Karpas-422 (cell line): ENCODE data around the gene DONSON. TPM values are rescaled to one million over a fixed set of nuclear protein-coding genes. Genes with fewer than 3 reads are reported as not detected.
A peak's percentile ranks its signal among the peaks of the same experiment; 100 is the strongest.

Source experiments
- DNase-seq: peaks from one replicate; pipeline ENCODE4 v3.0.0-alpha.2; 2015
- H2AFZ ChIP-seq: fragments of 200-600 bp; sonication (generic); 2 replicates; pipeline ENCODE4 v1.6.1; 2014; ENCODE audit warnings: antibody characterized with exemption, low read length, mixed read lengths
- H3K27ac ChIP-seq: fragments of 200-600 bp; sonication (generic); 2 replicates; pipeline ENCODE4 v1.5.1; 2014; ENCODE audit warnings: mild to moderate bottlenecking, low read length, moderate library complexity
- H3K27me3 ChIP-seq: fragments of 200-600 bp; sonication (generic); 2 replicates; pipeline ENCODE4 v1.6.1; 2014; ENCODE audit warnings: low read length, mixed read lengths
- H3K36me3 ChIP-seq: fragments of 200-600 bp; sonication (generic); 2 replicates; pipeline ENCODE4 v1.6.1; 2014; ENCODE audit warnings: low read length, mixed read lengths; ENCODE audit not compliant: insufficient read depth
- H3K4me1 ChIP-seq: fragments of 200-600 bp; sonication (generic); 2 replicates; pipeline ENCODE4 v1.6.1; 2014; ENCODE audit warnings: mild to moderate bottlenecking, low read length, mixed read lengths
- H3K4me2 ChIP-seq: fragments of 200-600 bp; sonication (generic); 2 replicates; pipeline ENCODE4 v1.6.1; 2014; ENCODE audit warnings: low read length, low read depth, mild to moderate bottlenecking; ENCODE audit not compliant: poor library complexity, severe bottlenecking
- H3K4me3 ChIP-seq: fragments of 200-600 bp; sonication (generic); 2 replicates; pipeline ENCODE4 v1.5.1; 2014; ENCODE audit warnings: mild to moderate bottlenecking, antibody characterized with exemption, low read length, mixed read lengths
- H3K79me2 ChIP-seq: fragments of 200-600 bp; sonication (generic); 2 replicates; pipeline ENCODE4 v1.6.1; 2014; ENCODE audit warnings: mild to moderate bottlenecking, low read length, mixed read lengths
- H3K9ac ChIP-seq: fragments of 200-600 bp; sonication (generic); 2 replicates; pipeline ENCODE4 v1.6.0; 2014; ENCODE audit warnings: low read length
- H3K9me2 ChIP-seq: fragments of 200-600 bp; sonication (generic), shearing (Covaris generic); replicated peaks from 2 replicates; pipeline ENCODE4 v1.6.0; 2014; ENCODE audit warnings: mild to moderate bottlenecking, low read length, moderate library complexity; ENCODE audit not compliant: insufficient read depth
- H3K9me3 ChIP-seq: fragments of 300-700, 200-600 bp; sonication (generic); 2 replicates; pipeline ENCODE4 v1.6.1; 2014; ENCODE audit warnings: low read length, mixed read lengths
- H4K20me1 ChIP-seq: fragments of 200-600 bp; sonication (generic); 2 replicates; pipeline ENCODE4 v1.6.1; 2014; ENCODE audit warnings: mild to moderate bottlenecking, antibody characterized with exemption, low read length, low read depth; ENCODE audit not compliant: insufficient read depth
- total RNA-seq: library from RNA; depleted of rRNA; stranded (reverse); fragments of >200 nt; shearing (Covaris generic); gene quantifications from 2 replicates; pipeline ENCODE4 v1.2.3, GENCODE V29; 2014; ENCODE audit warnings: low replicate concordance

Gene DONSON
- total RNA-seq, 1 experiment from 2014 or later = 16.1 TPM

DNA sequence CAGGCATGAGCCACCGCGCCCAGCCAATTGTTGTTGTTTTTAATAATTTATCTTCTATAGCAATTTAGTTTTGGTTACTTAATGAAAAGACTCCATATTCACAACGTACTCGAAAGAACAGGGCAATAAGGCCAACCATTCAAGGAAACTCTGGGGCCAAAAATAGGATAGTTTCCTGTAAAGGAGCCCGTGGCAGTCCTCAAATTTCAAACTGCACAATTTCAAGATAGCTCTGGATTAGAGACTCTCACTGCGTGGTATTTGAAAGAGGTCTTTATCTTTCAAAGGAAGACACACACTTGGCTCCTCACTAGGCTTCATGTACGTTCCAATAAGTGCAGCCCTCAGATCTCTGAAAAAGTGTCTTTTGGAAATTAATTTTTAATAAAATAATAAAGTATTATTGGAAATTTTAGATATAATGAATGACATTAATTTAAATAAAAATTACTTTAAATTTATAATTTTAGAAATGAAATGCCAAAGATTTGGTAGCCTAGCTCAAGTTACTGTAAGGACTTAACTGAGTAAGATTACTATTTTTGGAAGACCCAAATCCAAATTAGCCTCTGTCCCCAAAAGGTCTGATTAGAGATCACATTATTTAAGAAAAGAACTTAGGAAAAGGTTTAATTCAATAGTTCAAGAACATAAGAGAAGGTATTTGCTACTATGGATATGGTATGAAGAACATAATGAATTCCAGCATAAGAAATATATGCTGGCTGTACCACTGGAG is 22.7 kb upstream of the DONSON start:
- no peak overlapping the region for H3K4me3 ChIP-seq
- no peak overlapping the region for H2AFZ ChIP-seq
- H3K36me3 ChIP-seq = no peaks in the 10 kb centered on the region
- H3K9me3 ChIP-seq = no peaks in the 10 kb centered on the region
- H3K4me1 ChIP-seq = peaks cover 9% of the 10 kb centered on the region
- no peak overlapping the region for H3K9ac ChIP-seq
- no peak overlapping the region for H3K4me2 ChIP-seq
- no peaks in the 10 kb centered on the region for H3K9me2 ChIP-seq
- no peaks in the 10 kb centered on the region for H3K27me3 ChIP-seq
- no peak overlapping the region for H3K27ac ChIP-seq
- no peak for DNase-seq
- no peaks in the 10 kb centered on the region for H4K20me1 ChIP-seq
- no peaks in the 10 kb centered on the region for H3K79me2 ChIP-seq

DNA sequence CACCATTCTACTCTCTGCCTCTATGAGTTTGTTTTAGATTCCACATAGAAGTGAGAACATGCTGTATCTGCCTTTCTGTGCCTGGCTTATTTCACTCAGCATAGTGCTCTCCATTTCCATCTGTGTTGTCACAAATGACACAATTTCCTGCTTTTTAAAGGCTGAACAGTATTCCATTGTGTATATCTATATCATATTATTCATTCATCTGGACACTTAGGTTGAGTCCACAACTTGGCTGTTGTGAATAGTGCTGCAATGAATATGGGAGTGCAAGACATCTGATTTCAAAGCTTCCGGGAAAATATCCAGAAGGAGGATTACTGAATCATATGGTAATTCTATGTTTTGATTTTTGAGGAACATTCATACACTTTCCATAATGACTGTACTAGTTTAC is 20.1 kb upstream of the DONSON start:
- Histone ChIP-seq H3K4me2 (no peak overlapping the region), H3K4me3 (no peak overlapping the region), H3K27ac (no peak overlapping the region), H3K9ac (no peak overlapping the region), H3K9me2 (no peaks in the 10 kb centered on the region), H3K27me3 (no peaks in the 10 kb centered on the region), H3K4me1 (peaks cover 9% of the 10 kb centered on the region), H4K20me1 (no peaks in the 10 kb centered on the region), H2AFZ (no peak overlapping the region), H3K36me3 (no peaks in the 10 kb centered on the region), H3K9me3 (no peaks in the 10 kb centered on the region), H3K79me2 (no peaks in the 10 kb centered on the region)
- DNase-seq = no peak

DNA sequence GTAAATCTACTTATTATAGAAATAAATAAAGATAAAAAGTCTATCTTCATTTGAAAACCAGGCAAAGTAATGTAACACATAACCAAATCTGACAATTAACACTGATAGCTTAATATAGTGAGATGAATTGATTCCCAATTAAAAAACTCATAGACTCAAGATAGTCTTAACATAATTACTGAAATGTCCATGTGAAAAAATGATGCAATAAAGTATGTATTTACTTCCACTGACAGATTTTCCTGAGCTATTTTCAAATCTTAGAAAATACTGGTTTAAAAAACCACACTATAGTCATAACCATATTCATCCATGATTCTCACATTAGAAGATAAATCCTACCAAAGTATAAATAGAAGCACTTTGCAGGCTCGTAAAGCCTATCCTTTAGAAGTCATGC is 9.6 kb upstream of the DONSON start:
- H3K4me2 ChIP-seq = no peak overlapping the region
- H4K20me1 ChIP-seq = no peaks in the 10 kb centered on the region
- peaks cover 26% of the 10 kb centered on the region for H3K36me3 ChIP-seq

DNA sequence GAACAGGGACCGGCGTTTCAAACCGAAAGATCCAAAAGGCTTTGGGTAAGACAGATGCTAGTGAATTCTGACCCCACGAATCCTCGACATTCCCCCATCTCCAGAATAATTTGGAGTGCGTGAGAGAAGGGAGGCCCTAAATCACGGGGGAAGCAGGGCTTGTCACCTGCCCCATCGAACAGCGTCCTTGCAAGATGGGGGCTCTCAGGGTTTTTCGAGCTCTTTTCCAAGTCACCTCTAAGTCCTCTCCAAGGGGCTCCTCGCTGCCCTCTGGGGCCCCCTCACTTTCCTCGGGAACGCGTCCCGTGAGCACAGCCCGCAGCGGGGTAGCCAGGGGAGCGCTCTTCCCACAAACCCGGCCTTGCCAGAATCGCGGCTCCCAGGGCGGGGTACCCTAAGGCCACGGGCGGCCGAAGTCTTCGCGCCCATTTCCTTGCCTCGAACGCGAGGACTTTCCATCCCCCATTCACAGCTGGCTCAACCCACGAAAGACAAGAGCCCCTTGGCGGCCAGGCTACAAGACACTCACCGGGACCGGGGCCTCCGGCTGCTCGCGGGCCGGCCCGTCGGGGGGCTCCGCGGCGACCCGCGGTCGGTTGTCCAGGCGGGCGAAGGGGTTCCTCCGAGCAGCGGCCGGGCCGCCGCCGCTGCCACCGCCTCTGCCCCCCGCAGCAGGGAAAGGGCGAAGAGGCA is 546 bp downstream of the DONSON start:
- Histone ChIP-seq H3K79me2 (peaks cover 33% of the 10 kb centered on the region), H4K20me1 (no peaks in the 10 kb centered on the region), H3K9ac (peak overlapping the region; percentile 95), H3K27ac (peak overlapping the region; percentile 45; the same call in 1 of the 2 replicates), H3K4me2 (peak overlapping the region; percentile 90), H3K4me3 (peak overlapping the region; percentile 96), H3K9me2 (no peaks in the 10 kb centered on the region), H3K9me3 (no peaks in the 10 kb centered on the region), H3K4me1 (peaks cover 19% of the 10 kb centered on the region), H3K36me3 (peaks cover 10% of the 10 kb centered on the region; the same call in 1 of the 2 replicates), H2AFZ (peak overlapping the region; percentile 9; the same call in 1 of the 2 replicates), H3K27me3 (no peaks in the 10 kb centered on the region)
- peak; percentile 73 for DNase-seq

More for the DNA sequence above, 9.6 kb upstream of the DONSON start:
- Histone ChIP-seq H3K9me2 (no peaks in the 10 kb centered on the region), H3K79me2 (no peaks in the 10 kb centered on the region), H3K4me3 (no peak overlapping the region), H3K9me3 (no peaks in the 10 kb centered on the region), H2AFZ (no peak overlapping the region), H3K9ac (no peak overlapping the region), H3K4me1 (no peaks in the 10 kb centered on the region), H3K27me3 (no peaks in the 10 kb centered on the region), H3K27ac (no peak overlapping the region)
- DNase-seq = no peak

DNA sequence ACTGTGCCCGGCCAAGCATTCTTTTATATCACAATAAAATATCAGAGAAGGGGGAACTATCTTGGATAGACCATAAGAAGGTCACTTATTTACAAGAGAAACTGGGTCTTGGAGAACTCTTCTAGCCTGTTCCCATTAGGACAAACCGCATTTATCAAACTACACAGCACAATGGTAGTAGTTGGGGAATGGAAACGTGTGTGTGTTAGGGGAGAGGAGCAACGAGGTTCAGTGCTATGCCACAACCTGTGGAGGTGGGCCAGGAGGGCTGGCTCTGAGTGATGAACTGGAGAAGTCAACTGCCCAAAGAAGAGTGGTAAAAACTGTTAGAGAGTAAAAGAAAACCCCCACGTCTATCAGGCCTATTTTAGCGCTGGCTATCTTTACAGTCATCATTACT is 1.6 kb downstream of the DONSON start:
- Histone ChIP-seq H3K36me3 (peaks cover 17% of the 10 kb centered on the region; the same call in 1 of the 2 replicates), H3K4me1 (peaks cover 19% of the 10 kb centered on the region), H3K9me3 (no peaks in the 10 kb centered on the region), H3K27ac (no peak overlapping the region), H3K4me3 (peak overlapping the region; percentile 96), H3K79me2 (peaks cover 33% of the 10 kb centered on the region), H3K27me3 (no peaks in the 10 kb centered on the region), H2AFZ (no peak overlapping the region), H4K20me1 (no peaks in the 10 kb centered on the region), H3K4me2 (peak overlapping the region; percentile 90), H3K9ac (peak overlapping the region; percentile 95), H3K9me2 (no peaks in the 10 kb centered on the region)
- no peak for DNase-seq

DNA sequence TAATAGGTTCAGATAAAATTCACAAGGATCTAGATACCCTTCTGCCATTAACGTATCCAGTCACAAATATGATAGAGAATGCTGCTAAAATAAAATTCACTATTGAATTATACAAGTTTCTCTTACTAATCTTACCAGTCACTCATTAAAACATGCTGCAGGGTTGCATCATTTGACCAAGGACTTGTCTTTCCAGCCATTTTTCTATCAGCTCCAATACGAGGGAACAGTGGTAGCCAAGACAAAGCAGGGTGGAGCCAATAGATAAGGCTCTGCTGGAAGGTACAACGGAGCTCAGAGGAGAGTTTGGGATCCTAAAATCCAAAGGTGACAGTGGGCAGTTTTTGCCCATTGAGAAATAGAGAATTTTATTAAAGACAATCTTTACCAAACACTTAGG is 4.0 kb downstream of the DONSON start:
- Histone ChIP-seq H2AFZ (no peak overlapping the region), H3K9me2 (no peaks in the 10 kb centered on the region), H3K4me2 (no peak overlapping the region), H3K4me3 (no peak overlapping the region), H3K79me2 (peaks cover 33% of the 10 kb centered on the region), H3K27ac (no peak overlapping the region), H4K20me1 (no peaks in the 10 kb centered on the region), H3K9ac (no peak overlapping the region), H3K36me3 (peaks cover 17% of the 10 kb centered on the region; the same call in 1 of the 2 replicates), H3K27me3 (no peaks in the 10 kb centered on the region), H3K4me1 (peaks cover 18% of the 10 kb centered on the region), H3K9me3 (no peaks in the 10 kb centered on the region)
- no peak for DNase-seq

DNA sequence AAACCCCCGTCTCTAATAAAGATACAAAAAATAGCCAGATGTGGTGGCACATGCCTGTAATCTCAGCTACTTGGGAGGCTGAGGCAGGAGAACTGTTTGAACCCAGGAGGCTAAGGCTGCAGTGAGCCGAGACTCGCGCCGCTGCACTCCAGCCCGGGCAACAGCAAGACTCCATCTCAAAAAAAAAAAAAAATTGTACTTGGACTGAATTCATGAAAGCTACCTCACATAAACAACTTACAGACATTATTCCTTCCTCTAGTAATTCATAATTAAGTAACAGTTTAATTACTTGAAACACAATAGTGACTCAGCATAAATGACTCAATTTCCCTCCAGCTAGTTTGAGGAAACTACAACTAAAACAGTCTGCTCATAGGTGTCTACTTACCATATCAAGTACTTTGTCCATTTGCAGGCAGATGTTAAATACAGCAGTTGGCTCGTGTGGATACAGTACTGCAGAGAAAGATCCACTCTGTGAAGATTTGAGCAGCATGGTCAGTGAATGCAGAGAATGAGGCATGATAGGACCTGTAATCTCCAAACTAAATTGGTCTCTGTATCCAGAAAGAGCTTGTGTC is 9.4 kb downstream of the DONSON start:
- H4K20me1 ChIP-seq = no peaks in the 10 kb centered on the region
- no peaks in the 10 kb centered on the region for H3K9me3 ChIP-seq
- H3K27me3 ChIP-seq = no peaks in the 10 kb centered on the region
- H2AFZ ChIP-seq = no peak overlapping the region
- peak overlapping the region; percentile 55 for H3K27ac ChIP-seq
- H3K9me2 ChIP-seq = no peaks in the 10 kb centered on the region
- no peaks in the 10 kb centered on the region for H3K4me1 ChIP-seq
- 0 out of 2 replicates have a peak, but pooled peaks cover 4% of the 10 kb centered on the region for H3K79me2 ChIP-seq
- H3K4me3 ChIP-seq = no peak overlapping the region
- H3K4me2 ChIP-seq = no peak overlapping the region
- H3K9ac ChIP-seq = no peak overlapping the region
- no peak for DNase-seq
- peaks cover 54% of the 10 kb centered on the region; the same call in 1 of the 2 replicates for H3K36me3 ChIP-seq

DNA sequence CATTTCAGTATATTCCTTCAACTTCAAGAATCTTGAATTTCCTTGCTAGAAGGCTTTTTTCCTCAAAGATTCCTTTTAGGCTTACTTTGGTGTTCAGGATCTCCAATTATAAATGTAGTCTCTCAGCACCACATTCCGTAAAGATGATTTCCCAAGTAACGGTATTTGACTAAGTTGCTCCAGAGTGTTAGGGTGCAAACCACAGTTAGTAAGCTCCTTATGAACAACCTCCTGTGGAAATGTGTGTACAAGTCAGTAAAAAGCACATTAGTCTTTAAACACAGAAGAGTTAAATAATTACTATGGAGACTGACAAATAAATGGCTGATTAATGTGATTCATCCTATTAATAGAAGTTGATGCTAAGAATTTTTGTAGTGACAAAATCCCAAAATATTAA is 10.3 kb downstream of the DONSON start:
- H3K4me2 ChIP-seq = no peak overlapping the region
- H3K27ac ChIP-seq = no peak overlapping the region
- H3K4me3 ChIP-seq = no peak overlapping the region
- no peaks in the 10 kb centered on the region for H3K4me1 ChIP-seq
- H2AFZ ChIP-seq = no peak overlapping the region
- H3K9ac ChIP-seq = no peak overlapping the region
- no peak for DNase-seq
- H3K36me3 ChIP-seq = peaks cover 62% of the 10 kb centered on the region; the same call in 1 of the 2 replicates
- H3K79me2 ChIP-seq = peaks cover 9% of the 10 kb centered on the region; the same call in 1 of the 2 replicates
- H3K9me3 ChIP-seq = no peaks in the 10 kb centered on the region
- no peaks in the 10 kb centered on the region for H3K27me3 ChIP-seq
- no peaks in the 10 kb centered on the region for H4K20me1 ChIP-seq
- H3K9me2 ChIP-seq = no peaks in the 10 kb centered on the region
